HG03045 (cell line): ENCODE results near the gene MRTO4.
"Not testable (repeated sequence)": the region's sequence is repeated elsewhere in the genome, so short reads cannot be mapped to it uniquely, and the experiment has no call there.

Experiments used
- ATAC-seq: cut with Tn5 transposase; IDR thresholded peaks from one replicate; pipeline ENCODE4 v1.9.1; 2021; ENCODE audit warnings: mild to moderate bottlenecking, moderate library complexity; ENCODE audit not compliant: unreplicated experiment

The MRTO4 gene

GRCh38 chr1:19269427-19270342, 18.1 kb downstream of the MRTO4 start:
- not testable (repeated sequence) for ATAC-seq

GRCh38 chr1:19270343-19270730, 18.7 kb downstream of the MRTO4 start:
- ATAC-seq: not testable (repeated sequence)

GRCh38 chr1:19272064-19272463, 20.5 kb downstream of the MRTO4 start:
- ATAC-seq: no peak

GRCh38 chr1:19273106-19273843, 21.7 kb downstream of the MRTO4 start:
- ATAC-seq: no peak

GRCh38 chr1:19273844-19274531, 22.4 kb downstream of the MRTO4 start:
- ATAC-seq: not testable (repeated sequence)

- ATAC-seq: no peak
These were observed 23.0 kb downstream of the MRTO4 start for GRCh38 chr1:19274636-19275035.

GRCh38 chr1:19283891-19284290, 32.3 kb downstream of the MRTO4 start:
- no peak for ATAC-seq

GRCh38 chr1:19284881-19285280, 33.3 kb downstream of the MRTO4 start:
- ATAC-seq: no peak

GRCh38 chr1:19285366-19285765, 33.8 kb downstream of the MRTO4 start:
- not testable (repeated sequence) for ATAC-seq

GRCh38 chr1:19285807-19286206, 34.2 kb downstream of the MRTO4 start:
- not testable (repeated sequence) for ATAC-seq

GRCh38 chr1:19287436-19288185, 36.0 kb downstream of the MRTO4 start:
- no peak for ATAC-seq

GRCh38 chr1:19288324-19289241, 37.0 kb downstream of the MRTO4 start, which contains the start of gene AKR7A3:
TSS of gene AKR7A3 (minus strand) at chr1:19288770. CDS start at chr1:19288709, 61 bp downstream.
- ATAC-seq: not testable (repeated sequence)

- ATAC-seq: no peak
These were observed 37.6 kb downstream of the MRTO4 start for GRCh38 chr1:19289244-19289643.

- no peak for ATAC-seq
These were observed 43.0 kb downstream of the MRTO4 start for GRCh38 chr1:19294638-19295037.

- ATAC-seq: no peak
These were observed 48.6 kb downstream of the MRTO4 start for GRCh38 chr1:19300211-19300610.

GRCh38 chr1:19304081-19304480, 52.5 kb downstream of the MRTO4 start:
- ATAC-seq: not testable (repeated sequence)

- ATAC-seq: no peak
These were observed 54.3 kb downstream of the MRTO4 start for GRCh38 chr1:19305880-19306279.

GRCh38 chr1:19306941-19307340, 55.3 kb downstream of the MRTO4 start:
- ATAC-seq: no peak

- no peak for ATAC-seq
These were observed 56.3 kb downstream of the MRTO4 start for GRCh38 chr1:19307794-19308508.
